NCI-H2081 (cell line): ENCODE results near the gene SLC44A4.
"Not testable (repeated sequence)": the region's sequence is repeated elsewhere in the genome, so short reads cannot be mapped to it uniquely, and the experiment has no call there.

Source experiments
- DNase-seq, 2 experiments: peaks; one replicate each; lab custom pipeline; 2025; lab: John Stamatoyannopoulos, UW

SLC44A4 gene

DNA sequence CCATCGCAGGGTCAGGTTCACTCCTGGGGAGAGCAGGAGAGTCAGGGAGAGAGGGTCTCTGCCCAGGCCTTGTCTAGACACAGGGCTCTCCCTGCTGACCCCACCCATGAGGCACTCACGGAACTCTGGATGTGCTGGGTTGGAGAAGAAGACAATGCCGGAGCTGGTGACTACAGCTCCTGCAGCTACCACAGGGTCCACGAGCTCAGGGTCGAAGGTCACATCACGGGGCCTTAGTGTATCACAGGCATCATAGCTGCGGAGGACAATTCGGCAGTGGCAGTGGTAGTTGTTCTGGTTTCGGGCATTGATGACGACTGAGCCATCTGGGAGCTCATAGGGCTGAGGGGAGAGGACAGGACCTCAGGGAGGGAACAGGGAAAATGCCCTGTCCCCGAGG is 18.9 kb downstream of the SLC44A4 start:
- no peak for DNase-seq

GRCh38 chr6:31858707-31859106 is 20.1 kb downstream of the SLC44A4 start:
- no peak for DNase-seq

GRCh38 chr6:31857774-31858173 is 21.0 kb downstream of the SLC44A4 start:
- not testable (repeated sequence) for DNase-seq

GRCh38 chr6:31851980-31852718 is 26.6 kb downstream of the SLC44A4 start:
- DNase-seq: not testable (repeated sequence)

GRCh38 chr6:31851485-31851832 is 27.3 kb downstream of the SLC44A4 start:
- DNase-seq: no peak

DNA sequence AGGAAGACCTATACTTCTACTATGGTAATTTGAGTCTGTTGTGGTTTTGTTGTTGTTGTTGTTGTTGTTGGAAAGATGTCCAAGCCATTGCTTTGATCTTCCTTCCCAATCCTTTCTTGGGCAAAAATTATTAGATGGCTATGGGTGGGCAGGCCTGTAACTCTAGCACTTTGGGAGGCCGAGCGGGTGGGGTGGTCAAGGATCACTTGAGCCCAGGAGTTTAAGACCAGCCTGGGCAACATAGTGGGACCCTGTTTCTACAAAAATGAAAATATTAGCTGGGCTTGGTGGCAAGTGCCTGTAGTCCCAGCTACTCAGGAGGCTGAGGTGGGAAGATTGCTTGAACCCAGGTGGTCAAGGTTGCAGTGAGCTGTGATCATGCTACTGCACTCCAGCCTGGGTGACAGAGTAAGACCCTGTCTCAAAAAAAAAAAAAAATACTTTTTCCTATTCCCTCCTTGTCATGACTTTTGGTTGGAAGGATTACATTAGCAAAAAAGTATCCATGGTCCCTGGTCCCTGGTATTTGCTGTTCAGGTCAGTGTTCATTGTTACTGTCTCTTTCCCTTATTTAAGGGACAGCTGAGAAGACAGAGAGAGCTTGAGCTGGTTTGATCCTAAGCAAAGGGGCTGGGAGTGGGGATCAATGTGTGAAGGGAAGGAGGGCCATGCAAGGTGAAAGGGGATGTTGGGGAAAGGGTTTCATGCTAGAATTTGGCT is 27.9 kb downstream of the SLC44A4 start:
- no peak for DNase-seq

DNA sequence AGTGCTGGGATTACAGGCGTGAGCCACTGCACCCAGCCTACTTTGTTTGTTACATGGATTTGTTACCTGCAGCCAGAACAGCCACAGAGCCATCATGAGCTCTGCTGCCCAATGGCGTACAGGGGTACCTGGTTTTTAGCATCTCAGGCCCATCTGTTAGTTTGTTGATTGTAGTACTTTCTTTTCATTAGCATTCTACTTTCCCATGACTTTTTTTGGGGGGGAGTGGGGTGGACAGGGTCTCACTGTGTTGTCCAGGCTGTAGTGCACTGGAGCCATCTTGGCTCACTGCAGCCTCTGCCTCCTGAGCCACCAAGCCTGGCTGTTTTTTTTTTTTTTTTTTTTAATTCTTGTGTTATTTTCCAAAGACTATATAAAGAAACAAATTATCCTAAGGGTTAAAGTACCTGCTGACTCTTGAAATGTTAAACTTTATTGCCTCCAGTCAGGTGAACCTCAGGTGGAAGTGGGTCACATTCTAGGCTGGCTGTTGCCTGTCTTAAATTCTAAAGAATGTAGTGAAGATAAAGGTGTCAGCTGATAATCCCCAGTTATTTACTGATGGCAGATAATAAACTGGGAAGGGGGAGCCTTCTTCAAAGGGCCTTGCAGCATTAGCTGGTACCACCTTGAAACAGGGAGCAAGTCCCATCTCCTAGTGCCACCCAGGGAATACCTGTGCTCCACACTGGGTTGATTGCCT is 31.4 kb downstream of the SLC44A4 start:
- no peak for DNase-seq

DNA sequence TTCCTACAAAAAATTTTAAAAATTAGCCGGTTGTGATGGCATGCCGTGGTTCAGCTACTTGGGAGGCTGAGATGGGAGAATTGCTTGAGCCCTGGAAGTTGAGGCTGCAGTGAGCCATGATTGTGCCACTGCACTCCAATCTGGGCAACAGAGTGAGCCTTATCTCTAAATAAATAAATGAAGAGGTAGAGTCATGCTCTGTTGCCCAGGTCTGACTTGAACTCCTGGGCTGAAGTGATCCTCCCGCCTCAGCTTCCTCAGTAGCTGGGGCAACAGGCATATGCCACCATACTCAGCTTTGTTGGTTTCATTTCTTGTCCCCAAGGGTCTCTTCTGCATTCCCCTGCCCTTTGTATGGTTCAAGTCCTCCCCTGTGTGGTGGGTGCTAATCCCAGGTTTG is 34.3 kb downstream of the SLC44A4 start:
- DNase-seq: no peak

GRCh38 chr6:31842053-31842452 is 36.7 kb downstream of the SLC44A4 start:
- DNase-seq: no peak

- not testable (repeated sequence) for DNase-seq
Measured at GRCh38 chr6:31839779-31840126, 39.0 kb downstream of the SLC44A4 start.

- DNase-seq: no peak
Measured at GRCh38 chr6:31838968-31839367, 39.8 kb downstream of the SLC44A4 start.

DNA sequence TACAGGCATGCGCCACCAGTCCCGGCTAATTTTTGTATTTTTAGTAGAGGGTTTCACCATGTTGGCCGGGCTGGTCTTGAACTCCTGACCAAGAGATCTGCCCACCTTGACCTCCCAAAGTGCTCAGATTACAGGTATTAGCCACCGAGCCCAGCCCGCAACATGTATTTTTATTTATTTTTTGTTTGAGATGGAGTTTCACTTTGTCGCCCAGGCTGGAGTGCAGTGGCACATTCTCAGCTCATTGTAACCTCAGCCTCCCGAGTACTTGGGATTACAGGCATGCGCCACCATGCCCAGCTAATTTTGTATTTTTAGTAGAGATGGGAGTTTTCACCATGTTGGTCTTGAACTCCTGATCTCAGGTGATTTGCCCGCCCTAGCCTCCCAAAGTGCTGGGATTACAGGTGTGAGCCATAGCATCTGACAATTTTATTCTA is 40.7 kb downstream of the SLC44A4 start:
- not testable (repeated sequence) for DNase-seq

DNA sequence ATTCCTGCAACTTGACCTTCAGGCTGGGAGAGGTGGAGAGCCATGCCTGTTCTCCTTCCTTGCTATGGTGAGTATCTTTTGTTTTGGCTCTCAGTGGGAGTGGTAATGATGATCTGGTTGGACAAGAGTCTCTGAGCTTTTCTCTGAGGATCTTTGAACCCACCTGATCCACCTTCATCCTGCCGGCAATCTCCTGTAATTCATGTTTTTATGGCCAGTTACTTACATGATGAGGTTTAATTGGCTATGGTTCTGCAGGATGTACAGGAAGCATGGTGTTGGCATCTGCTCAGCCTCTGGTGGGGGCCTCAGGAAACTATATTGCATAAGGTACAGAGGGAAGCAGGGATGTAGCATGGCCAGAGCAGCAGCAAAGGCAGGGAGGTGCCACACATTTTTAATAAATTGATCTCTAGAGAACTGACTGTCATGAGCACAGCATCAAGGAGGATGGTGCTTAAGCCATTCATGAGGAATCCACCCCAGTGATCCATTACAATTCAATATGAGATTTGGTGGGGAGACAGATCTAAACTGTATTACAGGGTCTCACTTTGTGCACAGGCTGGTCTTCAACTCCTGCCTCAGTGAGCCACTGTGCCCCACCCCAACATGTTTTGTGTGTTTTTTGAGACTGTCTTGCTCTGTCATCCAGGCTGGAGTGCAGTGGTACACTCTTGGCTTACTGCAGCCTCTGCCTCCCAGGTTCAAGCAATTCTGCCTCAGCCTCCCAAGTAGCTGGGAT is 41.3 kb downstream of the SLC44A4 start:
- DNase-seq: peak in 1 of 2 experiments; percentile 13

GRCh38 chr6:31836474-31837368 is 42.1 kb downstream of the SLC44A4 start:
- DNase-seq: no peak

GRCh38 chr6:31836047-31836473 is 42.7 kb downstream of the SLC44A4 start:
- peak in 1 of 2 experiments; percentile 47 for DNase-seq

DNA sequence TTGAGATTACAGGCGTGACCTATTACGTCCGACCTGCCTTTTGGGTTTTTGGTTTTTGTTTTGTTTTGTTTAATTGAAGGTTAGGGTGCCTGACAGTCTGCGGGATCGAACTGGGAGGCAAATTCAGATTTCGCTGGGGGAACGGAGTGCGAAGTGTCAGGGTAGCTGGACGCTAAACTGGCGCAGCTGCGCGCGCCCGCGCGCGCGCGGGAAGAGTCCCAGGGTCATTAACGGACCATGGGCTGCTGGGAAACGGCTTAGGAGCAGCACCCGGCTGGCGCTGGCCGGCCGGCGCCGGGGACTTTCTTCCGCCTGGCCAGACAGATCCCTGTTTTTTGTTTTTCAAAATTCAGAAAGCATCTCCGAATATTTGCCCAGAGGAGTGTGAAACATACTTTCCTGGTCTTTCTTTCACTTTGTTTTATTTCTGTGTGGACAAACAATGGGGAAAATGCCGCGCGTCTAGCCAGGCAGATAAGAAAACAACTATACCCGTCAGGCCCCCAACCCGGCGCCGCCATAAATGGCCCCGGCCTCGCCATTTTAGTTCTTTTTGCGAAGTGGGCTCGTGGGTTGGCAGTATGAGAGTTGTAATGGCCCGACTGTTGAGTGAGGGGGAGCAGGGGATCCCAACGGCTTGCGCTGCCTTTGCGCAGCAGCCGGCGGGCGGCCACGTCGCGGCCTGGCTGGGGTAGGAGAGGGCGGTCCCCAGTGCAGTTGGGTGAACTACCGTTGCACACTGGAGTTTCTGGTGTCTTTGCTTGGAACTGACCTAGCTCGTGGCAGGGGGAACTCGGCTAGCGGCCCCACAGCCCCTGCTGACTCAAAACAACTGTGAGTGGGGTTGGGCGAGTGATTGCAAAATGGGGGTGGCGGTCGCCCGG is 44.2 kb downstream of the SLC44A4 start:
- peak; percentile 84 to 92 for DNase-seq

- no peak for DNase-seq
Measured at GRCh38 chr6:31831350-31832215, 47.2 kb downstream of the SLC44A4 start.

- no peak for DNase-seq
Measured at GRCh38 chr6:31830886-31831335, 47.9 kb downstream of the SLC44A4 start.
